GM12872 (cell line): ENCODE results near the gene ZBED1.

Source experiments
- CTCF ChIP-seq: IDR thresholded peaks from 3 replicates; pipeline ENCODE4 v1.5.1; 2011; ENCODE audit warnings: low read depth, mild to moderate bottlenecking, low read length, moderate library complexity; ENCODE audit not compliant: insufficient read depth

The ZBED1 gene

GRCh38 chrX:2488621-2489285, 12.0 kb downstream of the ZBED1 start:
- TF ChIP-seq CTCF, result no peak

DNA sequence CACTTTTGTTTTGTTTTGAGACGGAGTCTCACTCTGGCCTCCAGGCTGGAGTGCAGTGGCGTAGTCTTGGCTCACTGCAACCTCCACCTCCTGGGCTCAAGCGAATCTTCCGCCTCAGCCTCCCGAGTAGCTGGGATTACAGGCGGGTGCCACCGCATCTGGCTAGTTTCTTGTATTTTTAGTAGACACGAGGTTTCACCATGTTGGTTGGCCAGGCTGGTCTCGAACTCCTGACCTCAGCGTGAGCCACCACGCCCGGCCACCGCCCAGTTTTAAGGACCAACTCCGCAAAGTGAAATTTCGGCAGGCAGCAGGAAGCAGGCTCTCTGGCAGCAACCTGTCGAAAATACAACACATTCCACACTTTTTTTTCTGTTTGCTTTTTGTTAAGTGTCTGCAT, 13.4 kb downstream of the ZBED1 start:
- no peak for TF ChIP-seq CTCF

GRCh38 chrX:2486476-2487133, 14.2 kb downstream of the ZBED1 start:
- no peak for TF ChIP-seq CTCF

- TF ChIP-seq CTCF, result no peak
Measured at GRCh38 chrX:2485789-2486345, 14.9 kb downstream of the ZBED1 start.

- no peak for TF ChIP-seq CTCF
Measured at GRCh38 chrX:2484721-2485648, 15.8 kb downstream of the ZBED1 start.

DNA sequence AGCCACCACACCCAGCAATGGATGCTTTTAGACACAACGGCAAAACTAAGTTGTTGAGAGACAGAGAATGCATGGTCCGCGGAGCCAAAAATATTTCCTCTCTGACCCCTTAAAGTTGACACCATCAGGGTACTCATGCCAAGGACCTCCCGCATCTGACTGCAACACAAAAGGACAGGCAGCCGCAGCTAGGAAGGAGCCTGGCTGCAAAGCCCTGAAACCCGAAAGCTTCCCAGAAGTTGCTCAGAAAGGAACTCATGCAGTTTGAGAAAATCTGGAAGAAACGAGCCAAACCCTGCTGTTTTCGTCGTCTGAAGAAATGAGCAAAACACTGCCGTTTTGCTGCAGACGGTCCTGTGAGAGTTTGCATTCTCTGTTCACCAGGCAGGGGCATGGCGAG, 16.5 kb downstream of the ZBED1 start:
- TF ChIP-seq CTCF, result no peak
